PC-9 (cell line): ENCODE results near the gene FOXP1. TPM values are rescaled to one million over a fixed set of nuclear protein-coding genes. Genes with fewer than 3 reads are reported as not detected.

ENCODE experiments used
- BruUV-seq: library from RNA; stranded (reverse); fragments of 400-500 nt; replicated peaks from 2 replicates; lab custom pipeline; 2021; lab: Mats Ljungman, UMichigan
- CTCF ChIA-PET: fragments of 300-600 bp; sonication (Branson Sonifier 250); formaldehyde crosslinking; loops from one replicate; lab custom pipeline; 2022; ENCODE audit warnings: antibody characterized with exemption; lab: Charles Lee
- POLR2A ChIA-PET: fragments of 300-600 bp; sonication (Branson Sonifier 250); formaldehyde crosslinking; loops from one replicate; lab custom pipeline; 2022; ENCODE audit warnings: antibody characterized with exemption; ENCODE audit not compliant: unreplicated experiment; lab: Charles Lee
- DNase-seq, 2 experiments: peaks; one replicate each; pipeline versions ENCODE4 v3.0.0 to v3.0.0-alpha.2; 2015 to 2022; ENCODE audit warnings: mixed read lengths in 1 of 2
- H2AFZ ChIP-seq: fragments of 200-600 bp; sonication (generic); 2 replicates; pipeline ENCODE4 v1.8.1; 2017; ENCODE audit warnings: antibody characterized with exemption
- H3F3A ChIP-seq: fragments of 200-600 bp; sonication (generic); 2 replicates; pipeline ENCODE4 v1.8.1; 2017; ENCODE audit warnings: antibody characterized with exemption, mild to moderate bottlenecking, low read depth; ENCODE audit not compliant: insufficient read depth
- H3K27ac ChIP-seq: fragments of 200-600 bp; sonication (generic); 2 replicates; pipeline ENCODE4 v1.6.1; 2016; ENCODE audit warnings: mixed run types
- H3K27me3 ChIP-seq: fragments of 200-600 bp; sonication (generic); 2 replicates; pipeline ENCODE4 v1.6.1; 2016; ENCODE audit warnings: low read depth, mixed run types; ENCODE audit not compliant: insufficient read depth
- H3K36me3 ChIP-seq: fragments of 200-600 bp; sonication (generic); 2 replicates; pipeline ENCODE4 v1.6.1; 2016; ENCODE audit warnings: low read depth, mixed run types
- H3K4me1 ChIP-seq: fragments of 200-600 bp; sonication (generic); replicated peaks from 2 replicates; pipeline ENCODE4 v1.6.1; 2016; ENCODE audit warnings: mixed run types; ENCODE audit not compliant: insufficient read depth
- H3K4me2 ChIP-seq: fragments of 200-600 bp; sonication (generic); 2 replicates; pipeline ENCODE4 v1.6.1; 2017; ENCODE audit warnings: mixed run types
- H3K4me3 ChIP-seq: fragments of 200-600 bp; sonication (generic); 2 replicates; pipeline ENCODE4 v1.6.1; 2016; ENCODE audit warnings: mixed run types
- H3K79me2 ChIP-seq: fragments of 200-600 bp; sonication (generic); 2 replicates; pipeline ENCODE4 v1.6.1; 2017; ENCODE audit warnings: low read depth, mixed run types
- H3K9me2 ChIP-seq: fragments of 200-600 bp; sonication (generic); 2 replicates; pipeline ENCODE4 v1.8.1; 2017; ENCODE audit warnings: mild to moderate bottlenecking; ENCODE audit not compliant: insufficient read depth
- H3K9me3 ChIP-seq: fragments of 200-600 bp; sonication (generic); 2 replicates; pipeline ENCODE4 v1.8.1; 2016; ENCODE audit warnings: low read depth; ENCODE audit not compliant: insufficient read depth
- H4K20me1 ChIP-seq: fragments of 200-600 bp; sonication (generic); 2 replicates; pipeline ENCODE4 v1.8.1; 2017; ENCODE audit not compliant: insufficient read depth
- CTCF ChIP-seq: fragments of 200-600 bp; sonication (generic); conservative IDR thresholded peaks from 2 replicates; pipeline ENCODE4 v1.6.1; 2017; ENCODE audit warnings: mixed run types, antibody characterized with exemption, mild to moderate bottlenecking, moderate library complexity
- EZH2 ChIP-seq: fragments of 200-600 bp; sonication (generic); IDR thresholded peaks from 2 replicates; pipeline ENCODE4 v1.8.0; 2017; ENCODE audit warnings: antibody characterized with exemption, low read depth
- intact Hi-C: fragments of 100-400 bp; cut with micrococcal nuclease; formaldehyde crosslinking; loops from one replicate; pipeline ENCODE4 v1.10.0; 2022; ENCODE audit not compliant: unreplicated experiment
- total RNA-seq: library from RNA; stranded (reverse); gene quantifications from 2 replicates; pipeline ENCODE4 v1.2.3, GENCODE V29; 2021

The FOXP1 gene
- total RNA-seq, 1 experiment from 2014 or later: 33.3 TPM

GRCh38 chr3:71185733-71186455, 397.6 kb downstream of the FOXP1 start:
- Histone ChIP-seq H3K27ac (no peak overlapping the region), H3K4me3 (no peak overlapping the region), H3K27me3 (no peaks in the 10 kb centered on the region), H3F3A (no peaks in the 10 kb centered on the region), H3K9me3 (no peaks in the 10 kb centered on the region), H3K36me3 (no peaks in the 10 kb centered on the region), H3K79me2 (no peaks in the 10 kb centered on the region), H3K9me2 (no peaks in the 10 kb centered on the region), H3K4me2 (no peak overlapping the region), H3K4me1 (no peaks in the 10 kb centered on the region), H4K20me1 (no peaks in the 10 kb centered on the region), H2AFZ (no peak overlapping the region)
- POLR2A ChIA-PET: no interaction called here
- CTCF ChIA-PET: no interaction called here
- intact Hi-C loops: no loop called here
- no peak for DNase-seq
- TF ChIP-seq EZH2 (no peak), CTCF (no peak)
- BruUV-seq: no TSS peak

DNA sequence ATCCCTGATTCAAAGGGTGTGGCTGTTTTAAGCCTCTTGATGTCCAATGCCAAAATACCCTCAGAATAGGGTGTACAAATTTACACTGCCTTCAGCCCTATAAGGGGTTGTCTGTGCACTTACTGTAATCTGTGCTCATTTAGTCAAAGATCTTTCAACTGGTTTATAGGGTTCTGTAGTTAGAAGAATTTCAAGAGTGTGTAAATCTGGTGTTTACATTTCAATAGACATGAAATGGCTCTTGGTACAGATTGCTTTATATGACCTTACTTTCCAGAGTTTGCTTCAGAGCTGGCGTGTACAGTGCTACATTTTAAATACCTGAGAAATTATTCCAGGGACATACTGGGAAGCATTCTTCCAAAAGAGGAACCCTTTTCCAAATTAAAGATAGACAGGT, 399.3 kb downstream of the FOXP1 start:
- CTCF ChIA-PET: no interaction called here

DNA sequence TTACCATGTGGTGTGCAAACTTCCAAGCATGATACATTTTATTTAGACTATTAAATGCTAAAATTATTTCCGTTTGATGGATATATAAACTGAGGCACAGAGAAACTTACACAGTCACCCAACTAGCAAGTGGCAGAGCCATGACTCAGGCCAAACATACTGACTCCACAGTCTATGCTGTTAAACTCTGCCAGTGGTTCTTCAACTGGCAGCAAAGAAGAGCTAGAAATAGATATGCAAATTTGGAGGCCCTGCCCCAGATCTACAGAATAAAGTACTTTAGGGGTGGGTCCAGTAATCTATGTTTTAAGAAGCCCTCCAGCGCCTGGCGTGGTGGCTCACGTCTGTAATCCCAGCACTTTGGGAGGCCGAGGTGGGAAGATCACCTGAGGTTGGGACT, 400.0 kb downstream of the FOXP1 start:
- Histone ChIP-seq H3K9me3 (no peaks in the 10 kb centered on the region), H2AFZ (no peak overlapping the region), H3K27me3 (no peaks in the 10 kb centered on the region), H3K79me2 (no peaks in the 10 kb centered on the region), H4K20me1 (no peaks in the 10 kb centered on the region), H3K36me3 (no peaks in the 10 kb centered on the region), H3K4me1 (no peaks in the 10 kb centered on the region), H3K27ac (no peak overlapping the region), H3F3A (no peaks in the 10 kb centered on the region), H3K9me2 (no peaks in the 10 kb centered on the region), H3K4me3 (no peak overlapping the region), H3K4me2 (no peak overlapping the region)
- DNase-seq: no peak
- ChIA-PET POLR2A (no interaction called here), CTCF (no interaction called here)
- no TSS peak for BruUV-seq
- no peak for TF ChIP-seq CTCF
- TF ChIP-seq EZH2: no peak
- intact Hi-C loops: no loop called here

More for the DNA sequence above, 399.3 kb downstream of the FOXP1 start:
- intact Hi-C loops: no loop called here
- Histone ChIP-seq H3K4me2 (no peak overlapping the region), H4K20me1 (no peaks in the 10 kb centered on the region), H3K27ac (no peak overlapping the region), H3K79me2 (no peaks in the 10 kb centered on the region), H2AFZ (no peak overlapping the region), H3F3A (no peaks in the 10 kb centered on the region), H3K9me2 (no peaks in the 10 kb centered on the region), H3K4me1 (no peaks in the 10 kb centered on the region), H3K36me3 (no peaks in the 10 kb centered on the region), H3K4me3 (no peak overlapping the region), H3K9me3 (no peaks in the 10 kb centered on the region), H3K27me3 (no peaks in the 10 kb centered on the region)
- no peak for DNase-seq
- TF ChIP-seq EZH2 (no peak), CTCF (no peak)
- no TSS peak for BruUV-seq
- POLR2A ChIA-PET: no interaction called here
